ENCODE results near the gene CELA1.

DNA sequence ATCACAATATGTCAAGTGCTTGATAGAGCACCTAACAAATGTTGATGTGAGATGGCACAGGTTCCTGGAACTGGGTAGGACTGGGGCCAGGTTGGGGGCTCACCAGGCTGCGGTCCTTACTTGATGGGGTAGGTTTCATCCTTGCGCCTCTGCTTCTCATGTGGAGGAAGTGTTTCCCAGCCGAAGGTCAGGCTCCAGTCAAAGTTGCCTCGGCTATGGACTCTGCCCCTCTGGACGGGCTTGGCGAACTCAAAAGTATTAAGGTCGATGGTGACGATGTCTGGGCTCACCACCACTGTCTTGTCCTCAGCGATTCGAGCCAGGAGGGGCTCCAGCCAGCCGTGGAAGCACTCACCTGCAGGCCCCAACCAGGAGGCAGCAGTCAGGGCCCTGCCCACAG, 17.5 kb upstream of the CELA1 start:
- TF ChIP-seq, protein P1, sequence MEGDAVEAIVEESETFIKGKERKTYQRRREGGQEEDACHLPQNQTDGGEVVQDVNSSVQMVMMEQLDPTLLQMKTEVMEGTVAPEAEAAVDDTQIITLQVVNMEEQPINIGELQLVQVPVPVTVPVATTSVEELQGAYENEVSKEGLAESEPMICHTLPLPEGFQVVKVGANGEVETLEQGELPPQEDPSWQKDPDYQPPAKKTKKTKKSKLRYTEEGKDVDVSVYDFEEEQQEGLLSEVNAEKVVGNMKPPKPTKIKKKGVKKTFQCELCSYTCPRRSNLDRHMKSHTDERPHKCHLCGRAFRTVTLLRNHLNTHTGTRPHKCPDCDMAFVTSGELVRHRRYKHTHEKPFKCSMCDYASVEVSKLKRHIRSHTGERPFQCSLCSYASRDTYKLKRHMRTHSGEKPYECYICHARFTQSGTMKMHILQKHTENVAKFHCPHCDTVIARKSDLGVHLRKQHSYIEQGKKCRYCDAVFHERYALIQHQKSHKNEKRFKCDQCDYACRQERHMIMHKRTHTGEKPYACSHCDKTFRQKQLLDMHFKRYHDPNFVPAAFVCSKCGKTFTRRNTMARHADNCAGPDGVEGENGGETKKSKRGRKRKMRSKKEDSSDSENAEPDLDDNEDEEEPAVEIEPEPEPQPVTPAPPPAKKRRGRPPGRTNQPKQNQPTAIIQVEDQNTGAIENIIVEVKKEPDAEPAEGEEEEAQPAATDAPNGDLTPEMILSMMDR (IDR thresholded peaks at IDR 0.05) = no peak
- no peak for TF ChIP-seq EP300 (IDR thresholded peaks at IDR 0.05; ENCODE audit: low read depth)
- TF ChIP-seq POLR2AphosphoS5 (IDR thresholded peaks at IDR 0.05) = no peak

Measured in transverse colon (tissue), 4 donors.